Keratinocyte (primary cell): Measurements from ENCODE around the gene SLC45A2. TPM values are rescaled to one million over a fixed set of nuclear protein-coding genes. Genes with fewer than 3 reads are reported as not detected.
A peak's percentile ranks its signal among the peaks of the same experiment; 100 is the strongest.

Experiments used
- DNase-seq: peaks from one replicate; pipeline ENCODE4 v3.0.0-alpha.2; 2011; ENCODE audit warnings: low read depth, missing footprints, low spot score
- FAIRE-seq: peaks from 2 replicates; lab custom pipeline; 2011; peaks lifted over from hg19 to GRCh38; lab: Jason Lieb, UNC
- H2AFZ ChIP-seq: 2 replicates; pipeline ENCODE4 v1.6.0; 2012; ENCODE audit warnings: low read length, control low read depth, inconsistent platforms; ENCODE audit not compliant: control insufficient read depth
- H3K27ac ChIP-seq: 2 replicates; pipeline ENCODE4 v1.5.1; 2011; ENCODE audit warnings: low read length; ENCODE audit not compliant: control insufficient read depth, insufficient read depth
- H3K27me3 ChIP-seq: 3 replicates; pipeline ENCODE4 v1.6.0; 2011; ENCODE audit warnings: low read length; ENCODE audit not compliant: control insufficient read depth, insufficient read depth; ENCODE audit errors: extremely low read depth
- H3K36me3 ChIP-seq, 2 experiments: 2 replicates in 1 of 2; 3 replicates in 1 of 2; pipeline ENCODE4 v1.5.1; 2011; ENCODE audit warnings: low read length in 2 of 2, mild to moderate bottlenecking in 1 of 2; ENCODE audit not compliant: control insufficient read depth in 2 of 2, insufficient read depth in 2 of 2; ENCODE audit errors: extremely low read depth in 1 of 2
- H3K4me1 ChIP-seq: 3 replicates; pipeline ENCODE4 v1.5.1; 2011; ENCODE audit warnings: low read length; ENCODE audit not compliant: control insufficient read depth, insufficient read depth; ENCODE audit errors: extremely low read depth
- H3K4me2 ChIP-seq: 3 replicates; pipeline ENCODE4 v1.6.0; 2011; ENCODE audit warnings: low read depth, low read length; ENCODE audit not compliant: control insufficient read depth, insufficient read depth; ENCODE audit errors: extremely low read depth
- H3K4me3 ChIP-seq, 3 experiments: fragments of 200-600 bp in 1 of 3; sonication (generic) in 1 of 3; 2 replicates in 2 of 3; 3 replicates in 1 of 3; pipeline ENCODE4 v1.5.1; 2011 to 2016; ENCODE audit warnings: low read length in 3 of 3, mild to moderate bottlenecking in 3 of 3, control low read depth in 2 of 3, inconsistent platforms in 1 of 3, low read depth in 1 of 3, mixed read lengths in 1 of 3, mixed run types in 1 of 3, moderate library complexity in 1 of 3; ENCODE audit not compliant: control insufficient read depth in 2 of 3, insufficient read depth in 2 of 3; ENCODE audit errors: extremely low read depth in 1 of 3
- H3K79me2 ChIP-seq: 2 replicates; pipeline ENCODE4 v1.6.0; 2012; ENCODE audit warnings: low read length; ENCODE audit not compliant: control insufficient read depth, insufficient read depth
- H3K9ac ChIP-seq: 3 replicates; pipeline ENCODE4 v1.6.0; 2011; ENCODE audit warnings: low read length; ENCODE audit not compliant: control insufficient read depth, insufficient read depth; ENCODE audit errors: extremely low read depth
- H3K9me1 ChIP-seq: 3 replicates; pipeline ENCODE4 v1.6.0; 2011; ENCODE audit warnings: low read length; ENCODE audit not compliant: control insufficient read depth, insufficient read depth; ENCODE audit errors: extremely low read depth
- H3K9me3 ChIP-seq: 2 replicates; pipeline ENCODE4 v1.5.1; 2012; ENCODE audit warnings: low read depth, low read length; ENCODE audit not compliant: control insufficient read depth
- H4K20me1 ChIP-seq: 3 replicates; pipeline ENCODE4 v1.6.0; 2011; ENCODE audit warnings: low read length; ENCODE audit not compliant: control insufficient read depth, insufficient read depth; ENCODE audit errors: extremely low read depth
- EZH2 ChIP-seq: IDR thresholded peaks from one replicate; pipeline ENCODE4 v1.6.1; 2012; ENCODE audit warnings: inconsistent platforms, mild to moderate bottlenecking, low read length, moderate library complexity
- dilution Hi-C: fragments of 300-500 bp; cut with MboI; formaldehyde crosslinking; loops from one replicate; pipeline ENCODE4 v1.7.0; 2020; ENCODE audit warnings: low sequenced_read_pairs; ENCODE audit not compliant: extremely low pct_ligation_motif_present
- polyA plus RNA-seq, 5 experiments: library from polyadenylated mRNA; depleted of rRNA in 3 of 5; stranded (reverse) in 3 of 5; stranded (forward) in 1 of 5; unstranded in 1 of 5; fragments of >200 nt; gene quantifications; 1 replicate in 1 of 5; 2 replicates in 3 of 5; 3 replicates in 1 of 5; pipeline versions ENCODE4 v1.2.1 to v1.2.3, GENCODE V29; 2011 to 2012; ENCODE audit warnings: missing spikeins in 2 of 5, low read depth in 1 of 5, low replicate concordance in 1 of 5
- TF ChIP-seq, protein P1 (sequence below), 3 experiments: IDR thresholded peaks in 1 of 3; conservative IDR thresholded peaks in 1 of 3; optimal IDR thresholded peaks in 1 of 3; 2 replicates in 2 of 3; 3 replicates in 1 of 3; pipeline versions ENCODE3 to v1.5.1; 2011; ENCODE audit warnings: low read length in 3 of 3, mild to moderate bottlenecking in 3 of 3, moderate library complexity in 2 of 3, control low read depth in 1 of 3, inconsistent platforms in 1 of 3; ENCODE audit not compliant: insufficient read depth in 2 of 3; ENCODE audit errors: extremely low read depth in 1 of 3

Gene SLC45A2
- polyA plus RNA-seq, 1 donor (not counting 4 experiments of a cell fraction or from before 2014, with no cell fraction given): 0.04 TPM

DNA sequence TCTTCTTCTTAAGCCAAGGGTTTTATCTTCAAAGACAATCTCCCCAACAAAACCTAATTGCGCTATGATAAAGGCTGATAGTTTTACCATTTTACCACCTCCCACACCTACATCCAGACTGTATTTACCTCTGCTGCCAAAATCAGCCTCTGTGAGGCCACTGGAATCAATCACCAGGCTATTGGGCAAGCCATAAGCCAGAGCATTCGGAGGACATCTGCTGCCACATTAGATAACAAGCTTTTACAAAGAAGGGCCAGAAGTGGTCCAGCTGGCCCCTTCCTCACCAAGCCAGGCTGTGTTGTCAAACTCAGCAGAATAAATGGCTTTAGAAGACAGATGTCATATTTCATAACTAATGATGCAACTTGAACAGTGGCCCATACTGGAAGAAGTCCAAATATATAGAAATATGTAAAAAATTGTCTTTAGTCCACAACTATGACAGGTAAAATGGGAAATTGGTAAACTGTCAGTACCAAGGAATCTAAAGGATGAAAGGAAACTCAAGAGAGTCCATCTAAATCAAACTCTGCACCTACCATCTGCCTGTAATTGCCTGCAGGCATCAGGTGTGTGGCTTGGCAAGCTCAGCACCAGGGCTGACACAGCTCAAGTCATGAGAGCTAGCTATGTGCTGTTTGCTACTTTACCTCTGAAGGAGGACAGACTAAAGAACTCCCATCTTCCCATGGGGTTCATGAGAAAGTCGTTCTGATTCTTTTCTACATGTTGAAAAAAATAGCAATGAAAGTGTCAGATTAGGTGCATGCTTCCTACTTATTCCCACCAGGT is 16.1 kb downstream of the SLC45A2 start:
- TF ChIP-seq, protein P1, sequence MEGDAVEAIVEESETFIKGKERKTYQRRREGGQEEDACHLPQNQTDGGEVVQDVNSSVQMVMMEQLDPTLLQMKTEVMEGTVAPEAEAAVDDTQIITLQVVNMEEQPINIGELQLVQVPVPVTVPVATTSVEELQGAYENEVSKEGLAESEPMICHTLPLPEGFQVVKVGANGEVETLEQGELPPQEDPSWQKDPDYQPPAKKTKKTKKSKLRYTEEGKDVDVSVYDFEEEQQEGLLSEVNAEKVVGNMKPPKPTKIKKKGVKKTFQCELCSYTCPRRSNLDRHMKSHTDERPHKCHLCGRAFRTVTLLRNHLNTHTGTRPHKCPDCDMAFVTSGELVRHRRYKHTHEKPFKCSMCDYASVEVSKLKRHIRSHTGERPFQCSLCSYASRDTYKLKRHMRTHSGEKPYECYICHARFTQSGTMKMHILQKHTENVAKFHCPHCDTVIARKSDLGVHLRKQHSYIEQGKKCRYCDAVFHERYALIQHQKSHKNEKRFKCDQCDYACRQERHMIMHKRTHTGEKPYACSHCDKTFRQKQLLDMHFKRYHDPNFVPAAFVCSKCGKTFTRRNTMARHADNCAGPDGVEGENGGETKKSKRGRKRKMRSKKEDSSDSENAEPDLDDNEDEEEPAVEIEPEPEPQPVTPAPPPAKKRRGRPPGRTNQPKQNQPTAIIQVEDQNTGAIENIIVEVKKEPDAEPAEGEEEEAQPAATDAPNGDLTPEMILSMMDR (optimal IDR thresholded peaks at IDR 0.05 in 1 of 3, IDR thresholded peaks at IDR 0.05 in 1 of 3, conservative IDR thresholded peaks at IDR 0.05 in 1 of 3; ENCODE audit: extremely low read depth in 1 of 3, insufficient read depth in 2 of 3, low read length in 3 of 3): no peak
- TF ChIP-seq EZH2: no peak
- DNase-seq (peak; percentile 1), FAIRE-seq (peak; percentile 44)
- Histone ChIP-seq H3K4me3 (no peak overlapping the region), H3K4me2 (no peak overlapping the region), H3K9me1 (no peaks in the 10 kb centered on the region), H3K27me3 (peaks cover 2% of the 10 kb centered on the region), H3K4me1 (no peaks in the 10 kb centered on the region), H3K9ac (no peak overlapping the region), H3K9me3 (no peaks in the 10 kb centered on the region), H3K36me3 (no peaks in the 10 kb centered on the region), H4K20me1 (no peaks in the 10 kb centered on the region), H3K79me2 (no peaks in the 10 kb centered on the region), H2AFZ (no peak overlapping the region), H3K27ac (no peak overlapping the region)
- dilution Hi-C loops: no loop called here

DNA sequence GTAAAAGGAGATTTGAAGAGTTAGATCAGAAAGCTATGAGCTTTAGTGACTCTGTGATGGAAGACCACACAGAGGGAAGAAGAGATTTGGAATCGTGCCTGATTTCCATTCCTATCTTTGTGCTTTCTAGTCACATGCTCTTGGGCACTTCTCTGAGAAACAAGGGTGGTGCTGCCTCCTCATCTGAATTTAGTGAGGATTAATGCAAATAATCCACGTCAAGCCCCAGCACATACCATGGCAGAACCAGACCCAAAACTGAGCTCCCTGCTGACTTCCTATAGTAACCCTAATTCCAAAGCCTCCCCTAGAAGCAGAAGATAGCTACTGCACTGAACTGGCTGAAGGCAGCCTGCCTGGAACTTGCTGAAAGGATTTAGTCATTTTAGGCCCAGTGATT is 17.7 kb downstream of the SLC45A2 start:
- Histone ChIP-seq H3K27me3 (peaks cover 2% of the 10 kb centered on the region), H3K9me3 (no peaks in the 10 kb centered on the region), H4K20me1 (no peaks in the 10 kb centered on the region), H3K27ac (no peak overlapping the region), H3K79me2 (no peaks in the 10 kb centered on the region), H2AFZ (no peak overlapping the region), H3K4me2 (no peak overlapping the region), H3K4me3 (no peak overlapping the region), H3K36me3 (no peaks in the 10 kb centered on the region), H3K9me1 (no peaks in the 10 kb centered on the region), H3K4me1 (no peaks in the 10 kb centered on the region), H3K9ac (no peak overlapping the region)
- dilution Hi-C loops: no loop called here
- TF ChIP-seq, protein P1 (optimal IDR thresholded peaks at IDR 0.05 in 1 of 3, IDR thresholded peaks at IDR 0.05 in 1 of 3, conservative IDR thresholded peaks at IDR 0.05 in 1 of 3; ENCODE audit: extremely low read depth in 1 of 3, insufficient read depth in 2 of 3, low read length in 3 of 3): no peak
- no peak for TF ChIP-seq EZH2
- no peak for FAIRE-seq
- DNase-seq: no peak
